ENCODE data around the gene VPS9D1. TPM values are rescaled to one million over a fixed set of nuclear protein-coding genes. Genes with fewer than 3 reads are reported as not detected.

Gene VPS9D1
- total and polyA plus RNA-seq, 10 of the 15 experiments (the other 5 are each of a cell fraction or from before 2014, with no cell fraction given) = 0.65 to 4.2 (median 1.1) TPM

GRCh38 chr16:89700100-89700648 is 20.5 kb downstream of the VPS9D1 start (continued):
- TF ChIP-seq YBX1 (IDR thresholded peaks at IDR 0.05) (no peak), SP1 (IDR thresholded peaks at IDR 0.05; ENCODE audit: low read depth, low read length) (peak; percentile 85), CTCF (IDR thresholded peaks at IDR 0.05 in 2 of 3, conservative IDR thresholded peaks at IDR 0.05 in 1 of 3; ENCODE audit: control insufficient read depth in 2 of 3, extremely low read depth in 1 of 3, insufficient read depth in 1 of 3, low read depth in 3 of 3, low read length in 3 of 3) (peak; percentile 68 to 94 (median 71)), HCFC1 (IDR thresholded peaks at IDR 0.05; ENCODE audit: low read length) (peak; percentile 51), E2F4 (IDR thresholded peaks at IDR 0.05; ENCODE audit: low read depth, low read length) (peak; percentile 51; the same call in 1 of the 2 replicates), BHLHE40 (IDR thresholded peaks at IDR 0.05; ENCODE audit: borderline replicate concordance in 1 of 2, low read depth in 2 of 2, low read length in 1 of 2) (peak; percentile 95 to 97), SUPT20H (IDR thresholded peaks at IDR 0.05; ENCODE audit: borderline replicate concordance, control insufficient read depth, low read depth, low read length) (no peak), POLR2AphosphoS5 (IDR thresholded peaks at IDR 0.05; ENCODE audit: low read length) (no peak), PAX8 (IDR thresholded peaks at IDR 0.05) (no peak), MAX (IDR thresholded peaks at IDR 0.05; ENCODE audit: low read depth, low read length) (peak; percentile 86; the same call in 1 of the 2 replicates), RAD21 (IDR thresholded peaks at IDR 0.05; ENCODE audit: insufficient read depth, low read depth, low read length) (peak; percentile 55), BCL3 (IDR thresholded peaks at IDR 0.05; ENCODE audit: borderline replicate concordance, insufficient read depth, low read depth, low read length, poor library complexity, severe bottlenecking) (no peak), EP300 (IDR thresholded peaks at IDR 0.05; ENCODE audit: borderline replicate concordance in 1 of 2, control insufficient read depth in 1 of 2, low read depth in 2 of 2, low read length in 2 of 2) (peak; percentile 55 to 63; a peak in 2 of 4 replicates), MTA3 (IDR thresholded peaks at IDR 0.05; ENCODE audit: borderline replicate concordance, low read length) (no peak), CREB1 (IDR thresholded peaks at IDR 0.05; ENCODE audit: low read depth) (peak; percentile 96), KDM1A (IDR thresholded peaks at IDR 0.05; ENCODE audit: borderline replicate concordance) (no peak), POU2F2 (IDR thresholded peaks at IDR 0.05; ENCODE audit: borderline replicate concordance, low read depth, low read length) (peak; percentile 44; the same call in 1 of the 3 replicates), MEF2A (IDR thresholded peaks at IDR 0.05; ENCODE audit: insufficient read depth, low read depth, low read length) (no peak), ATF3 (IDR thresholded peaks at IDR 0.05; ENCODE audit: borderline replicate concordance, extremely low read depth, low read depth, low read length) (peak; percentile 90; the same call in 1 of the 2 replicates), ZBTB33 (IDR thresholded peaks at IDR 0.05) (no peak), RCOR1 (conservative IDR thresholded peaks at IDR 0.05; ENCODE audit: low read depth, low read length) (0 out of 2 replicates have a peak, but pooled peaks have one; percentile 30), BCL11A (IDR thresholded peaks at IDR 0.05; ENCODE audit: low read depth, low read length) (peak; percentile 57; the same call in 1 of the 2 replicates), YY1 (IDR thresholded peaks at IDR 0.05; ENCODE audit: low read depth, low read length) (peak; percentile 66)

Measured in GM12878 (cell line).